SK-N-SH (cell line): Measurements from ENCODE around the gene ZAP70. TPM values are rescaled to one million over a fixed set of nuclear protein-coding genes. Genes with fewer than 3 reads are reported as not detected.

Experiments used
- CTCF ChIA-PET: fragments of 300-600, 350-600 bp; formaldehyde crosslinking; extraction: SDS; loops from one replicate; lab custom pipeline; 2021; lab: Yijun Ruan, JAX
- POLR2A ChIA-PET: fragments of 350-600 bp; sonication (Branson Sonifier 250); formaldehyde crosslinking; extraction: SDS; loops from one replicate; lab custom pipeline; 2020; ENCODE audit warnings: antibody characterized with exemption, inconsistent platforms; lab: Yijun Ruan, JAX
- DNase-seq: peaks from one replicate; pipeline ENCODE4 v3.0.0; 2012
- H2AFZ ChIP-seq: fragments of 200-600 bp; sonication (generic); 2 replicates; pipeline ENCODE4 v1.8.1; 2016; ENCODE audit warnings: antibody characterized with exemption, mild to moderate bottlenecking, low read depth
- H3F3A ChIP-seq: fragments of 200-600 bp; sonication (generic); replicated peaks from 2 replicates; pipeline ENCODE3; 2016; ENCODE audit warnings: antibody characterized with exemption, mild to moderate bottlenecking; ENCODE audit not compliant: insufficient read depth
- H3K27ac ChIP-seq, 2 experiments: fragments of 200-500 bp in 1 of 2; fragments of 200-600 bp in 1 of 2; sonication (Bioruptor generic) in 1 of 2; sonication (generic), shearing (Covaris generic) in 1 of 2; 2 replicates each; pipeline versions ENCODE4 v1.5.1 to v1.6.1; 2014 to 2016; ENCODE audit warnings: low read depth in 2 of 2, inconsistent platforms in 1 of 2, low read length in 1 of 2, mild to moderate bottlenecking in 1 of 2, mixed read lengths in 1 of 2
- H3K27me3 ChIP-seq: fragments of 200-600 bp; sonication (generic), shearing (Covaris generic); 2 replicates; pipeline ENCODE4 v1.6.1; 2016; ENCODE audit warnings: mixed run types; ENCODE audit not compliant: insufficient read depth
- H3K36me3 ChIP-seq, 2 experiments: fragments of 200-500 bp in 1 of 2; fragments of 200-600 bp in 1 of 2; sonication (Bioruptor generic) in 1 of 2; sonication (generic) in 1 of 2; replicated peaks in 1 of 2; 2 replicates each; pipeline versions ENCODE3 to v1.5.1; 2014 to 2016; ENCODE audit warnings: low read length in 1 of 2, mild to moderate bottlenecking in 1 of 2; ENCODE audit not compliant: insufficient read depth in 2 of 2, control insufficient read depth in 1 of 2
- H3K4me1 ChIP-seq, 2 experiments: fragments of 200-500 bp in 1 of 2; fragments of 200-600 bp in 1 of 2; sonication (Bioruptor generic) in 1 of 2; sonication (generic), shearing (Covaris generic) in 1 of 2; 2 replicates each; pipeline versions ENCODE4 v1.5.1 to v1.6.1; 2014 to 2016; ENCODE audit warnings: low read depth in 1 of 2, low read length in 1 of 2, mixed run types in 1 of 2; ENCODE audit not compliant: insufficient read depth in 2 of 2, control insufficient read depth in 1 of 2
- H3K4me2 ChIP-seq: fragments of 200-600 bp; sonication (generic), shearing (Covaris generic); 2 replicates; pipeline ENCODE4 v1.6.1; 2017; ENCODE audit warnings: mixed run types
- H3K4me3 ChIP-seq, 2 experiments: fragments of 200-500 bp in 1 of 2; fragments of 200-600 bp in 1 of 2; sonication (Bioruptor generic) in 1 of 2; sonication (generic), shearing (Covaris generic) in 1 of 2; 2 replicates each; pipeline versions ENCODE4 v1.5.1 to v1.8.1; 2014 to 2016; ENCODE audit warnings: low read depth in 2 of 2, inconsistent platforms in 1 of 2, low read length in 1 of 2, mild to moderate bottlenecking in 1 of 2, mixed read lengths in 1 of 2, moderate library complexity in 1 of 2
- H3K79me2 ChIP-seq: fragments of 200-600 bp; sonication (generic); 2 replicates; pipeline ENCODE4 v1.8.1; 2017; ENCODE audit warnings: mild to moderate bottlenecking; ENCODE audit not compliant: insufficient read depth
- H3K9ac ChIP-seq: fragments of 200-600 bp; sonication (generic); 2 replicates; pipeline ENCODE4 v1.6.1; 2017; ENCODE audit warnings: mixed run types
- H3K9me2 ChIP-seq: fragments of 200-600 bp; sonication (generic); 2 replicates; pipeline ENCODE4 v1.6.1; 2017; ENCODE audit warnings: mixed run types
- H3K9me3 ChIP-seq: fragments of 200-600 bp; sonication (generic); 2 replicates; pipeline ENCODE4 v1.6.1; 2017; ENCODE audit warnings: mixed run types, mild to moderate bottlenecking, moderate library complexity
- H4K20me1 ChIP-seq: fragments of 200-600 bp; sonication (generic); 2 replicates; pipeline ENCODE4 v1.6.1; 2017; ENCODE audit warnings: mild to moderate bottlenecking, mixed run types; ENCODE audit not compliant: insufficient read depth
- ELF1 ChIP-seq: IDR thresholded peaks from 2 replicates; pipeline ENCODE4 v1.4.0; 2012
- EP300 ChIP-seq, 2 experiments: IDR thresholded peaks; 2 replicates each; pipeline versions ENCODE4 v1.4.0 to v1.6.1; 2012; ENCODE audit warnings: borderline replicate concordance in 1 of 2, low read depth in 1 of 2, low read length in 1 of 2
- FOXJ3 ChIP-seq: sonication (generic); formaldehyde crosslinking; IDR thresholded peaks from 2 replicates; pipeline ENCODE4 v1.5.1; 2020; ENCODE audit warnings: mild to moderate bottlenecking, missing genetic modification reagents
- FOXM1 ChIP-seq: IDR thresholded peaks from 2 replicates; pipeline ENCODE4 v1.4.0; 2012; ENCODE audit warnings: low read depth, mild to moderate bottlenecking
- GABPA ChIP-seq: IDR thresholded peaks from 2 replicates; pipeline ENCODE4 v1.4.0; 2012; ENCODE audit warnings: low read depth, mild to moderate bottlenecking
- GATA2 ChIP-seq: sonication (generic); formaldehyde crosslinking; IDR thresholded peaks from 2 replicates; pipeline ENCODE4 v1.5.0; 2020; ENCODE audit warnings: mild to moderate bottlenecking, missing genetic modification reagents
- IRF3 ChIP-seq: fragments of 150-350 bp; IDR thresholded peaks from 2 replicates; pipeline ENCODE4 v1.6.1; 2016; ENCODE audit warnings: mild to moderate bottlenecking, low read depth, low read length
- JUND ChIP-seq: IDR thresholded peaks from 2 replicates; pipeline ENCODE4 v1.4.0; 2012
- MAX ChIP-seq: IDR thresholded peaks from 2 replicates; pipeline ENCODE4 v1.4.0; 2012; ENCODE audit warnings: low read depth
- NRF1 ChIP-seq: IDR thresholded peaks from 2 replicates; pipeline ENCODE4 v1.6.1; 2012; ENCODE audit warnings: low read depth, mild to moderate bottlenecking, low read length
- RAD21 ChIP-seq: IDR thresholded peaks from 2 replicates; pipeline ENCODE4 v1.6.1; 2012; ENCODE audit warnings: mild to moderate bottlenecking, low read length
- RCOR1 ChIP-seq: fragments of 150-350 bp; IDR thresholded peaks from 2 replicates; pipeline ENCODE4 v1.6.1; 2017; ENCODE audit warnings: antibody characterized with exemption, low read length
- RFX5 ChIP-seq: IDR thresholded peaks from 2 replicates; pipeline ENCODE4 v1.6.1; 2012; ENCODE audit warnings: mild to moderate bottlenecking, improper control_type of control experiment, low read length
- RXRA ChIP-seq: IDR thresholded peaks from 2 replicates; pipeline ENCODE4 v1.4.0; 2012; ENCODE audit warnings: low read depth, mild to moderate bottlenecking, borderline replicate concordance
- SIN3A ChIP-seq: IDR thresholded peaks from 2 replicates; pipeline ENCODE4 v1.6.1; 2012; ENCODE audit warnings: low read depth, mild to moderate bottlenecking, low read length, moderate library complexity, borderline replicate concordance
- TCF12 ChIP-seq: IDR thresholded peaks from 2 replicates; pipeline ENCODE4 v1.4.0; 2012
- TEAD4 ChIP-seq: IDR thresholded peaks from 2 replicates; pipeline ENCODE4 v1.4.0; 2012; ENCODE audit warnings: mild to moderate bottlenecking, borderline replicate concordance; ENCODE audit not compliant: insufficient read depth
- USF2 ChIP-seq: fragments of 150-350 bp; IDR thresholded peaks from 2 replicates; pipeline ENCODE4 v1.6.1; 2017; ENCODE audit warnings: antibody characterized with exemption, low read length, low read depth, borderline replicate concordance
- YY1 ChIP-seq: IDR thresholded peaks from 2 replicates; pipeline ENCODE4 v1.4.0; 2012; ENCODE audit warnings: low read depth, mild to moderate bottlenecking
- WGBS: methylation state at CpG from one replicate; pipeline ENCODE4 v1.1.6; 2017; ENCODE audit warnings: low lambda C conversion rate; 5-methylcytosine and 5-hydroxymethylcytosine counted together
- polyA plus RNA-seq, 3 experiments: library from polyadenylated mRNA; depleted of rRNA; stranded (reverse); fragments of >200 nt; gene quantifications; 2 replicates each; pipeline ENCODE4 v1.2.3, GENCODE V29; 2012
- TF ChIP-seq, protein P1 (sequence below): IDR thresholded peaks from 2 replicates; pipeline ENCODE4 v1.4.0; 2012; ENCODE audit warnings: low read depth, borderline replicate concordance

ZAP70 gene
- polyA plus RNA-seq, 1 of the 3 experiments (the other 2 are of a cell fraction): 0.05 TPM

GRCh38 chr2:97717613-97717995 is 4.2 kb downstream of the ZAP70 start:
- Histone ChIP-seq H3K27ac (no peak overlapping the region), H2AFZ (no peak overlapping the region)
- TF ChIP-seq USF2 (no peak), EP300 (IDR thresholded peaks at IDR 0.05; ENCODE audit: borderline replicate concordance in 1 of 2, low read depth in 1 of 2, low read length in 1 of 2) (no peak), FOXJ3 (CRISPR knock-in tag) (no peak), ELF1 (no peak), GABPA (no peak), TCF12 (no peak), RFX5 (no peak), TEAD4 (no peak)
- TF ChIP-seq, all 33 proteins: peak for 0
- Histone ChIP-seq H3K4me2 (no peak overlapping the region), H3K9me3 (no peaks in the 10 kb centered on the region), H3F3A (no peaks in the 10 kb centered on the region), H4K20me1 (no peaks in the 10 kb centered on the region), H3K9ac (no peak overlapping the region), H3K27me3 (no peaks in the 10 kb centered on the region), H3K4me3 (no peak overlapping the region), H3K79me2 (no peaks in the 10 kb centered on the region), H3K36me3 (no peaks in the 10 kb centered on the region), H3K9me2 (no peaks in the 10 kb centered on the region), H3K4me1 (no peaks in the 10 kb centered on the region; a peak in 1 of 4 replicates)
- CTCF ChIA-PET: interaction anchor here (1.0 to 2.0 kb wide), 6 partner anchors 8 to 668 kb away, joined by 3 to 8 read pairs (median 4); no protein-coding TSS in a partner anchor
- DNase-seq: no peak
- 39% methylated on average over 3 of the region's 3 CpGs for WGBS
- POLR2A ChIA-PET: no interaction called here

DNA sequence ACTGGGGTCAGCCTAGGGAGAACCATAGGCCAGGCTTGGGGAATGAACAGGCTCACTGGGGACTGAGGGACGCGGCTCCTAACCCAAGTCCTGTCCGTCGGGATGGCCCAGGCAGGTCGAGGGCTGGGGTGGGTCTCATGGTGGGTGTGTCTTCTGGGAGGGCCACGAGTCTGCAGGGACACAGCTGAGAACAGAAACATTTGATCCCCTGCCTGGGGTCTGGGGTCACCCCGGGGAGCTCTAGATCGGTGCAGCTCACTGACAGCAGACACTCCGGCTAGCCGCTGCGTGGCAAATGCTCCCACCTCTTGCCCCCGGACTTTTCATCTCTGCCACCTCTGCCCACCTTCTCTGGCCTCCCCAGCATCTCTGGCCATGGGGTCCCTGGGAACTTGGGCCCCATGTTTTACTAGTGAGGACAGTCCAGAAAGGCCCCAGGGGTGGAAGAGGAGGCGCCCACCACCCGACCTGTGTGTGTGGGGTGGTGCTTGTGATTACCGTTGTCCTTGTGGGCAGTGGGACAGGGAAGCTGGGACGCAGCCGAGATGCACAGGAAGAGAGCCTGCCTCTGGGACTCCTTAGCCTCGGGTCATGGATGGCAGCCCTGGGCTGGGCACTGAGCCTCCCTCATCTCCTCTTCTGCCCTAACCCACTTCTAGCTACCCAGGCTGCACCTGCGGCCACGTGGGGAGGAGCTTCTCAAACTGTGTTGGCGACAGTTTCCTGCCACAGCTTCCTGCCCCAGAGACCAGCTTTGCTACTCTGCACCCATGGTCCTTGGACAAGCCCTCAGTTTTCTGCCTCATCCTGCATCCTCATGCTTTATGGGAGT is 4.9 kb downstream of the ZAP70 start:
- Histone ChIP-seq H2AFZ (no peak overlapping the region), H3K9me2 (no peaks in the 10 kb centered on the region), H4K20me1 (no peaks in the 10 kb centered on the region), H3K4me2 (no peak overlapping the region), H3K9me3 (no peaks in the 10 kb centered on the region), H3F3A (no peaks in the 10 kb centered on the region), H3K4me1 (no peaks in the 10 kb centered on the region; a peak in 1 of 4 replicates), H3K36me3 (no peaks in the 10 kb centered on the region), H3K9ac (no peak overlapping the region), H3K4me3 (no peak overlapping the region), H3K27ac (no peak overlapping the region)
- 57% methylated on average over 8 of the region's 21 CpGs for WGBS
- CTCF ChIA-PET: interaction anchor here (1.0 to 2.0 kb wide), 6 partner anchors 8 to 667 kb away, joined by 3 to 8 read pairs (median 4); no protein-coding TSS in a partner anchor
- TF ChIP-seq MAX (no peak), RXRA (no peak), SIN3A (no peak), IRF3 (no peak), ELF1 (no peak), GATA2 (CRISPR knock-in tag) (no peak), RAD21 (no peak), YY1 (no peak), RCOR1 (no peak), EP300 (IDR thresholded peaks at IDR 0.05; ENCODE audit: borderline replicate concordance in 1 of 2, low read depth in 1 of 2, low read length in 1 of 2) (no peak), FOXJ3 (CRISPR knock-in tag) (no peak), RFX5 (no peak), NRF1 (no peak), JUND (no peak), FOXM1 (no peak), TCF12 (no peak), USF2 (no peak)
- TF ChIP-seq, protein P1, sequence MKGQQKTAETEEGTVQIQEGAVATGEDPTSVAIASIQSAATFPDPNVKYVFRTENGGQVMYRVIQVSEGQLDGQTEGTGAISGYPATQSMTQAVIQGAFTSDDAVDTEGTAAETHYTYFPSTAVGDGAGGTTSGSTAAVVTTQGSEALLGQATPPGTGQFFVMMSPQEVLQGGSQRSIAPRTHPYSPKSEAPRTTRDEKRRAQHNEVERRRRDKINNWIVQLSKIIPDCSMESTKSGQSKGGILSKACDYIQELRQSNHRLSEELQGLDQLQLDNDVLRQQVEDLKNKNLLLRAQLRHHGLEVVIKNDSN: no peak
- TF ChIP-seq, all 33 proteins: peak for 0
- DNase-seq: no peak
- no peaks in the 10 kb centered on the region for H3K27me3 ChIP-seq
- H3K79me2 ChIP-seq: no peaks in the 10 kb centered on the region
- POLR2A ChIA-PET: no interaction called here
